ENCODE measurements around the gene PRM1. TPM values are rescaled to one million over a fixed set of nuclear protein-coding genes. Genes with fewer than 3 reads are reported as not detected.

The PRM1 gene
- total and polyA plus RNA-seq, 2 of the 13 experiments (the other 11 are each of a cell fraction or from before 2014, with no cell fraction given) = not detected

GRCh38 chr16:11306997-11307638 lies 26.0 kb upstream of the PRM1 start (continued):
- no peak for TF ChIP-seq ZNF512B (CRISPR knock-in tag; IDR thresholded peaks at IDR 0.05; ENCODE audit: borderline replicate concordance)
- no peak for TF ChIP-seq THAP7 (CRISPR knock-in tag; IDR thresholded peaks at IDR 0.05)
- TF ChIP-seq ZNF691 (CRISPR knock-in tag; IDR thresholded peaks at IDR 0.05; ENCODE audit: borderline replicate concordance, low read depth) = no peak
- peak; percentile 8 for TF ChIP-seq ZNF781 (CRISPR knock-in tag; IDR thresholded peaks at IDR 0.05; ENCODE audit: borderline replicate concordance, not compliant biosample characterization)
- TF ChIP-seq ZNF879 (CRISPR knock-in tag; IDR thresholded peaks at IDR 0.05) = no peak
- no peak for TF ChIP-seq TRIM24 (CRISPR knock-in tag; IDR thresholded peaks at IDR 0.05)
- TF ChIP-seq ZNF609 (CRISPR knock-in tag; IDR thresholded peaks at IDR 0.05; ENCODE audit: borderline replicate concordance) = no peak
- no peak for TF ChIP-seq ZNF576 (CRISPR knock-in tag; IDR thresholded peaks at IDR 0.05)
- peak; percentile 98 for TF ChIP-seq GATAD2A (CRISPR knock-in tag; IDR thresholded peaks at IDR 0.05)
- TF ChIP-seq MNT (IDR thresholded peaks at IDR 0.05) = no peak
- TF ChIP-seq DZIP1 (CRISPR knock-in tag; IDR thresholded peaks at IDR 0.05) = no peak
- TF ChIP-seq NRL (CRISPR knock-in tag; IDR thresholded peaks at IDR 0.05; ENCODE audit: borderline replicate concordance) = no peak
